Esophagus muscularis mucosa (tissue), 4 donors: ENCODE data around the gene GAB1. TPM values are rescaled to one million over a fixed set of nuclear protein-coding genes. Genes with fewer than 3 reads are reported as not detected.

Experiments used
- DNase-seq: peaks from one replicate; pipeline ENCODE4 v3.0.0-alpha.2; 2017; ENCODE audit errors: extremely low spot score
- H3K27ac ChIP-seq, 4 donors: fragments of 200-600 bp; sonication (generic); replicated peaks in 1 of 4; 1 replicate in 3 of 4; 2 replicates in 1 of 4; pipeline ENCODE4 v1.5.1; 2016 to 2019; ENCODE audit warnings: mild to moderate bottlenecking in 1 of 4
- H3K27me3 ChIP-seq, 4 donors: fragments of 200-600 bp; sonication (generic); one replicate each; pipeline versions ENCODE4 v1.5.1 to v1.6.0; 2016 to 2019
- H3K36me3 ChIP-seq, 4 donors: fragments of 200-600 bp; sonication (generic); one replicate each; pipeline ENCODE4 v1.5.1; 2016 to 2019
- H3K4me1 ChIP-seq, 4 donors: fragments of 200-600 bp; sonication (generic); one replicate each; pipeline ENCODE4 v1.5.1; 2016 to 2019
- H3K4me3 ChIP-seq, 4 donors: fragments of 200-600 bp; sonication (generic); 1 replicate in 2 of 4; 2 replicates in 2 of 4; pipeline ENCODE4 v1.5.1; 2016 to 2019; ENCODE audit warnings: mild to moderate bottlenecking in 4 of 4, moderate library complexity in 1 of 4
- H3K9me3 ChIP-seq, 4 donors: fragments of 200-600 bp; sonication (generic); 1 replicate in 3 of 4; 2 replicates in 1 of 4; pipeline ENCODE4 v1.5.1; 2016 to 2019
- CTCF ChIP-seq, 3 experiments: fragments of 200-600 bp in 2 of 3; fragments of 450-650 bp in 1 of 3; sonication (generic) in 2 of 3; IDR thresholded peaks; one replicate each; pipeline ENCODE4 v1.5.1; 2017 to 2019; ENCODE audit warnings: antibody characterized with exemption in 3 of 3, mild to moderate bottlenecking in 2 of 3, moderate library complexity in 1 of 3
- EP300 ChIP-seq: sonication (generic); formaldehyde crosslinking; IDR thresholded peaks from one replicate; pipeline ENCODE4 v1.6.1; 2017; ENCODE audit warnings: antibody characterized with exemption
- POLR2A ChIP-seq: fragments of 450-650 bp; IDR thresholded peaks from one replicate; pipeline ENCODE4 v1.6.1; 2017; ENCODE audit warnings: antibody characterized with exemption, moderate library complexity, mild to moderate bottlenecking, low read depth
- POLR2AphosphoS5 ChIP-seq, 2 donors: sonication (generic); formaldehyde crosslinking; IDR thresholded peaks; one replicate each; pipeline ENCODE4 v1.6.1; 2017; ENCODE audit warnings: antibody characterized with exemption in 2 of 2
- WGBS: methylation state at CpG from one replicate; pipeline ENCODE4 v1.1.5; 2018; 5-methylcytosine and 5-hydroxymethylcytosine counted together
- intact Hi-C: fragments of 100-400 bp; cut with DNase I; formaldehyde crosslinking; loops from one replicate; pipeline ENCODE4 v1.15.1; 2023
- total RNA-seq, 4 donors: library from RNA; depleted of rRNA; stranded (reverse); fragments of >200 nt; gene quantifications; one replicate each; pipeline versions ENCODE4 v1.1.0 to v1.2.1, GENCODE V29; 2016

The GAB1 gene
- total RNA-seq, 4 donors from 2014 or later, result 73.5 to 117 (median 98.8) TPM

GRCh38 chr4:143344774-143345173 is 8.1 kb downstream of the GAB1 start:
- Histone ChIP-seq H3K36me3 (no peaks in the 10 kb centered on the region), H3K4me3 (peak overlapping the region in 1 of 4 donors; percentile 1), H3K4me1 (peaks cover 21 to 54% (median 35%) of the 10 kb centered on the region in 4 donors), H3K27ac (peak overlapping the region in 2 of 4 donors; percentile 59 to 65), H3K9me3 (no peaks in the 10 kb centered on the region), H3K27me3 (no peaks in the 10 kb centered on the region)
- WGBS, result 48% methylated on average over 4 of the region's 4 CpGs
- DNase-seq, result no peak
- intact Hi-C loops, result loop anchor here (5.0 kb wide), 1 partner anchor 33 kb away; no protein-coding TSS in a partner anchor
- TF ChIP-seq CTCF (IDR thresholded peaks at IDR 0.05) (no peak), POLR2AphosphoS5 (IDR thresholded peaks at IDR 0.05) (no peak), EP300 (no peak), POLR2A (no peak)

- H3K36me3 ChIP-seq, result no peaks in the 10 kb centered on the region
- H3K4me1 ChIP-seq, result peaks cover 16 to 48% (median 34%) of the 10 kb centered on the region in 4 donors
- no peaks in the 10 kb centered on the region for H3K9me3 ChIP-seq
- 50% methylated on average over 1 of the region's 1 CpG for WGBS
- H3K27me3 ChIP-seq, result no peaks in the 10 kb centered on the region
- TF ChIP-seq EP300 (no peak), CTCF (IDR thresholded peaks at IDR 0.05) (no peak), POLR2AphosphoS5 (IDR thresholded peaks at IDR 0.05) (no peak), POLR2A (no peak)
- intact Hi-C loops, result no loop called here
- peak overlapping the region in 2 of 4 donors; percentile 55 to 59 for H3K27ac ChIP-seq
- peak overlapping the region in 1 of 4 donors; percentile 1 for H3K4me3 ChIP-seq
- no peak for DNase-seq
Observed at GRCh38 chr4:143345356-143345755, 8.7 kb downstream of the GAB1 start.

GRCh38 chr4:143346206-143346605 is 9.5 kb downstream of the GAB1 start:
- H3K4me3 ChIP-seq, result no peak overlapping the region
- peaks cover 17 to 42% (median 31%) of the 10 kb centered on the region in 4 donors for H3K4me1 ChIP-seq
- peak overlapping the region in 2 of 4 donors; percentile 55 to 59 for H3K27ac ChIP-seq
- no peaks in the 10 kb centered on the region for H3K36me3 ChIP-seq
- intact Hi-C loops, result no loop called here
- 43% methylated on average over 2 of the region's 2 CpGs for WGBS
- H3K27me3 ChIP-seq, result no peaks in the 10 kb centered on the region
- no peak for DNase-seq
- H3K9me3 ChIP-seq, result no peaks in the 10 kb centered on the region
- TF ChIP-seq CTCF (IDR thresholded peaks at IDR 0.05) (no peak), POLR2AphosphoS5 (IDR thresholded peaks at IDR 0.05) (peak in 1 of 2 donors; percentile 46), EP300 (no peak), POLR2A (no peak)

GRCh38 chr4:143347484-143348111 is 10.9 kb downstream of the GAB1 start:
- TF ChIP-seq CTCF (IDR thresholded peaks at IDR 0.05) (no peak), EP300 (no peak), POLR2A (no peak), POLR2AphosphoS5 (IDR thresholded peaks at IDR 0.05) (no peak)
- no peak overlapping the region for H3K4me3 ChIP-seq
- no peaks in the 10 kb centered on the region for H3K27me3 ChIP-seq
- DNase-seq, result no peak
- no peaks in the 10 kb centered on the region for H3K36me3 ChIP-seq
- no peaks in the 10 kb centered on the region for H3K9me3 ChIP-seq
- H3K4me1 ChIP-seq, result peaks cover 20 to 46% (median 27%) of the 10 kb centered on the region in 4 donors
- intact Hi-C loops, result no loop called here
- H3K27ac ChIP-seq, result peak overlapping the region in 1 of 4 donors; percentile 59
- WGBS, result 60% methylated on average over 2 of the region's 2 CpGs
